ENCODE measurements around the gene OLIG1.

The OLIG1 gene

DNA sequence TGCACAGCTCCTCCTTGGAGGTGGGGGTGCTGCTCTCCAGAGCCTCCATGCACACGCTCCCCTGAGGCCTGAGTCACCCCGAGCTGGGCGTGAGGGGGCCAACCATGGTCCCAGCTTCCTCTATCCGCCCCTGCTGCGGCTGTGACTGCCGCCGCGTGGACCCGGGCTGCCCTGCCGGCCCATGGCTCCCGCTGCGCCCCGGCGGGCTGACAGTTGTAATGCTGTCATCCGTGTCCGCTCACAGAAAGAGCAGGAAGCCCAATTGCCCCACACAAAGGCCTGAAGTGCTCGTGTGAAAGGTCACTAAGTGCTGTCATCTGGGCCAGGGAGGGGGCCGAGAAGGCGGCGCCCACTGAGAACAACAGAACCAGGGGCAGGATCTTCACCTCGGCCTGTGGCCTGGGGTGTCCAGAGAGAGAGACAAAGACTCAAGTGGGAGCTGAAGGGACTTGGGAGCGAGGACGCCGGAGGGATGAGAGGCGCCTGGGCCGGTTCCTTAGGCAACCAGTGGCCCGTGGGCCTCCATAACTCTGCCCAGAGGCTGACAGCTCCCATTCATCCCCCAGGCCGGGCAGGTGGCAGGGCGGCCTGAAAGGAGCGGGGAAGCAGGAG, 31.5 kb downstream of the OLIG1 start:
- no peak for DNase-seq (ENCODE audit: low read depth)

DNA sequence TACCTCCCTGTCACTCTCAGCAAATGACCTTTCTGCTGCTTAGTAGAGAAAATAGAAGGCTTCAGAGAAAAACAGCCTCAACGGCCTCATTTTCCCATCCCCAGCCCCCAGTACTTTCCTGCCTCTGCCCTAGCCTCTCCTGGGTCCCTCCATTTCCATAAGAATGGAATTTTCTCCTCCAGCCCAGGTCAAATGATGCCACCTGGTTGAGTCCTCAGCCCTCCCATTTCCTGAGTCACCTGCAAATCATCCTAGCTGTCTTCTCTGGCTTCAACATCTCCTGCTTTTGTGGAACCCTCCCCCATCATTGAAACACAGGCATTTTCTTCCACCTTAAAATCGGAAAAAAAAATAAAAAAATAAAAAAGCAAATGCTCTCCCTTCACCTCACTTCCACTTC, 35.1 kb downstream of the OLIG1 start:
- no peak for DNase-seq (ENCODE audit: low read depth)

DNA sequence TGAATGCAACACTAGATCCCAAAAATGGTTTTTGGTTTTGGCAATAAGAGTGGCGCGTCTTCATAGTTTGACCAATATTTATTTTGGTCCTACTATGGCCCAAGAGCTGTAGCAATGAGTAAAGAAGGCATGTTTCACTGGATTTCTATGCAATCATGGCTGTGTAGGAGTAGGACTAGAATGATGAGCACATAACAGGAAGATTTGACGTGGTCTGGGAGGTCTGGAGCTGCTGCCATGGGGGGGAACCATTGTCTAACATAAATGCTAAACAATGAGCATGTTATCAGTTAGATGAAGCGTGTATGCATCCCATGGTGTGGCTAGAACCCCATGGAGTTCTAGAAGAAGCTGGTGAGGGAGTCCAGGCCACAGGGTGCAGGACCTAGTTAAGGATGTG, 38.3 kb downstream of the OLIG1 start:
- DNase-seq (ENCODE audit: low read depth) = no peak

DNA sequence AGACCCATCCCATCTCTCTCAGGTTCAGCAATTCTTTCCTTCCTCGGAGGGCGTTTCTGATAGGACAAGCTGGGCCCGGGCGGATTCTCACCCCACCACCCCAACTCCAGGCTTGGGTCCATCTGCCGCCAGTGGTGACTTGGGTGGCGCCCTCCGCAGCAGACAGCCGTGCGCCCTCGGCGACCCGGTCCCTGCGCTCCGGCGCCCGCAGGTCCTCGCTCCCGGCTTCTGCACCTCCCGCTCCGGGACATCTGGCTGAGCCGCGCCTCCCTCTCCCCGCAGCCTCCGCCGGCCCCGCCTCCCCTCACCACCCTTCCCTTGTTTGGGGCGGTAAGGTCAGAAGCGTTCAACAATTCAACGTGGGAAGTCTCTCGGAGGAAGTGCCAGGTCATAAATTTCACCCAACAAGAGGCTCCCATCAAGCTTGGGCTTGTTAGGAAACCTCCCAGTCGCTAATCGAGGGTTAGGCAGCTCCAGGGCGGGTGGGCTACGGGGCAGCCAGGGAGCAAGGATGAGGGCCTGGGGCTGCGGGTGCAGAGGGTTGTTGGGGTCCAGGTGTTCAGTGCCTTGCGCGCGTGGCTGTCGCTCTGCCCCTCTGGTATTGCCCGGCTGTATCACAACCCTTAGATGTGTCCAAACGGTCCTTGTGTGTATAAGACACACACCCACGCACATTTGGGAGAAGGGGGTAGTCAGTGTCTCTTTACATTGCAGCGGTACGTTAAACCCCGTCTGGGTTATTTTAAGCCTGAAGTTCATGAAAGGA, 39.8 kb downstream of the OLIG1 start:
- DNase-seq (ENCODE audit: low read depth) = no peak

DNA sequence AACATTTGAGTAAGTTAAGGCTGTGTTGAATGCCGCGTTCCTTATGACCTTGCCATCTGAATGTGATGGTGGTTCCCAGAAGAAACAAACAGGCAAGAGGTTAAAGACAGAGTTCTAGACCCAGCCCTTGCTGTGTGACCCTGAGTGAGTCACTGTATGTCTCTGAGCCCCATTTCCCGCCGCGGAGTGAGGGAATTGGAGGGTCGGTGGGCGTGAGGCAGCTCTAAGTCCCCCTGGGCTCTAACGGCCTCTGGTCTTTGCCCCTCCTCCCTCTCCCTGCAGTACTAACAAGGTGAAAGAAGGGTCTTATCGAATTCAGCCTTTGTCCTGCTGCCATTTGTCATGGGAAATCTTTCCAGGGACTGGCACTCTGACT, 40.4 kb downstream of the OLIG1 start:
- no peak for DNase-seq (ENCODE audit: low read depth)

DNA sequence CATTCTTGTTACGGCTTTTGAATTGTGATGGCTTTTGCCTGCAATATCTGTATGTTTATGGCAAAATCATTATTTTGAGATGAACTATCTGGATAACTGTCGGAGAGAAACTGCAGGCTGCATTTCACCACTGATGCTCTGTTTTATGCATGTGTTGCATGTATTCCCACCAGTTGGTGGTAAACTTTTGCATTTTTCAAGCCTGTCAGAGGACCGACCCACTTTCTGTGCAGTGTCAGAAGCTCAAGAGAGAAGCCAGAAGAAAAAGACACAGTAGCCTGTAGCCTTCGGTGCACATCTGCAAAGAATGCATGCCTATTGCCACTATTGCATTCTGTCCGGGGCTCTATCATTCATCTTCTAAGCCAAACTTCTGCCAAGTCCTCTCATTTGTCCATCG, 41.6 kb downstream of the OLIG1 start:
- no peak for DNase-seq (ENCODE audit: low read depth)

DNA sequence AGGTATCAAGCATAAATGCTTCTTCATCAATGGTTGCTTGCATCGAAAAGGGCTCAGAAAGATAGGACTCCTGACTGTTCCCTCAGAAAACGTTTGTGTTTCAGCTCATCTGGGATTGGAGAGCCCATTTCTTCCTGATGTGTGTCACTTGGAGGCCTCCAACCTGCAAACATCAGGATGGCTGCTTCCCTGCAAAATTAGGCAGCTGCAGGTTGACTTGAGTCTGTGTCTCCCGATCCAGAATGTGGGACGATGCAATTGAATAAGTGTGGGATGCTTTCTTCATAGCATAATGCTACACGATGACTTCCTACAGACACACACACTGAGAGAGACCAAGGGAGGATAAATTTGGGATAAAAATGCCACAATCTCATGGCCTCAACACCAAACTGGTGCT, 42.2 kb downstream of the OLIG1 start:
- no peak for DNase-seq (ENCODE audit: low read depth)

DNA sequence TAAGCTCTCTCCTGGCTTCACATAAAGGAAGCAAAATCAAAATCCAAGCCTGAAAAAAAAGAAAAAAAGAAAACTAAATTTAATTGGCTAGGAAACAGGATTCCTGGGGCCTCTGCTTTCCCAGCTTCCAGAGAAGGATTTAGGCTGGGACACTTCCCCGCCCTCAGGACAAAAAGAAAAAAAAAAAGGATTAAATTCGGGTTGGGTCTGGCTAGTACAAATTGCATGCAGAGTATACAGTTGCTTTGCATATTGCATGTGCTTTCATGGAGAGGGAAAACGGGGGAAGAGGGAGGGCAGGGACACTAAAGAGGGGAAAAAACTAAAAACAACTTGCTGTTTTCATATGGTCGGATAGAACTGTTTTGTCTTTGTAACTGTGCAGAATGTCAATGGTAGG, 42.7 kb downstream of the OLIG1 start:
- no peak for DNase-seq (ENCODE audit: low read depth)

DNA sequence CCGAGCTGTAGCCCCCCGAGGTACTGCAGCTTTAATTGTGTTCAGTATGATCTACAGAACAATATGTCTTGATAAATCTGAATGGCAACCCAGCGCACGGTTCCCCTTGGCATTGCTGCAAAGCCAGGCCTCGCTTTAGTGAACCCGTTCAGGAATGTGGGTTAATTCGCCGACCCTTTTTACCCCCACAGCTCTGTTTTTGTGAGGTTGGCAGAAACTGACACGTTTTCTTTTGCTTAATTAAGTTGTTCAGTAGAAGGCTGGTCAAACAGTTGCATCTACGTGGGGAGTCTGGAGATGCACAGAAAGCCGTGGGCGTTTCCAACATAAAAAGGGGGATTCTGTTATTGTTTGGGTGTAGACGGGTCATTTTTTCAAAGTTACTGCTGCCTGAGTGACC, 43.2 kb downstream of the OLIG1 start:
- no peak for DNase-seq (ENCODE audit: low read depth)

DNA sequence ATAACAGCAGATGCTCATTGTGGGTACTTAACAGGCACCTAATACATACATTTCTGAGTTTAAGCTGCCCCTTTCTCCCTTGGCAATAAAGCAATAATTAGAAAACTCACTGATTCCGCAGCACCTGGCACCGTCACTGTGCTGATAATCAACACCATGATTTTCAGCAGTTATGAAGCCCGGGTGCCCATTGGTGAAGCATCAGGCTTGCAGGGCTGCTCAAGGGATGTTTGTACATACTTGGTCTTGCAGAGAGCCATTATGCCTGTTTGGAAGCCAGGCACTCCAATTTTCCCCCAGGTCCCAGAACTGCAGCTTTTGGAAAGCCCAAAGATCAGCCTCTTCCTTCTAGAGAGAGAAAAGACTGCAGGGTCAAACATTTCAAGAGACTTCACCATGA, 44.3 kb downstream of the OLIG1 start:
- DNase-seq (ENCODE audit: low read depth) = no peak

DNA sequence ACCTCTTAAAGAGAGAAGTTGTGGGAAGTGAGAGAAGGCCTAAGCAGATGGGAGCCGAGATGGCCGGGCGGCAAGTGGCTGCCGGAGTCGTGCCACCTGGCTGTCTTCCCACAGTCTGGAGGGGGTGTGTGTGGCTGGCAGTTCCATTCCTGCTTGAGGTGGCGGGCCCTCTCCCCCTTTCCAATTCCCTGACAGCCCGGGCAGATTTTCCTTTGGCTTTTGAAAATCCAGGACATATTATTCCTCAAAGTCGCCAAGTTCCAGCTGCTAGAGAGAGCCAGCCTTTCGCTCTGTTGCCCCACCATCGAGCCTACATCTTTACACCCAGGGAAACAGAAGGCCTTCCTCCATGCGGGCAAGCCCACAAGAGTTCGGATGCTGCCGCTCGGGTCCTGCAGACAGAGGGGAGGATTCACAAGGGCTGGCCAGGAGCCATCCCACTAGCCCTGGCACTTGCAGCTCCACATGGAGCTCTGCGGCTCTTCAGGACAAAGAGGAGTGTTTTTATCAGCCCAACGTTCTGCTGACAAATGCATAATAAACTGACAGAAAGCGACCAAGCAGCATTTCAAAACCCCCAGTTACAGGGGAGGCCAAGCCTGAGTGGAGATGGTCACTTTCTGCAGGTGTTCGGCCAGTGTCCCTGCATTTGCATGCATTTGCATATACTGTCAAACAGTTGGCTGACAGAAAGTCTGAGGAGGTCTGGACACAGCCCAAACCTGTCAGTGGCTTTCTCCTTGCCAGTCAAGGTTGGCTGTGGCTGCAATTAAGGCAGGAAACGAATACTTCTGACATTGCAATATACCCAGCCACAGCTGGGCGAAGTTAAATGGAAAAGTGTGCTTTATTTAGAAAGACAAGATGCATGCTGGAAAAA, 45.9 kb downstream of the OLIG1 start:
- DNase-seq (ENCODE audit: low read depth) = no peak

DNA sequence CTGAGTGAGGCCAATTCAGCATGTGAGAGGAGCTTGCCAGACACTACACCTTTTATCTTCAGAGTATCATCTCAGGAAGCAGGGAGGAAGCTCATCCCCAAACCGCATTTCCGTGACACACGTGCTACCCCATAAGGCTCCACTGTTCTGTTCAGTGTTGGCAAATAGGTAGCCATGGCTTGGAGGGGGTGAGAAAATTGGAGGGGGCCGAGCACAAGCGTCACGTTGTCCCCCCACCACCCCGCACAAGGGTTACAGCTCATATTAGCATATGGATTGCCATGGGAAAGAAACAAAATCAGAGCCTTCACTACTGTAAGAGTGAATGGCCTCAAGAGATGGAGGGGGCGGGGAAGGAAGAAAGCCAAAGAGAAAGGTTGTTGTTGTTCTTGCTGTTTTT, 46.7 kb downstream of the OLIG1 start:
- DNase-seq (ENCODE audit: low read depth) = no peak

DNA sequence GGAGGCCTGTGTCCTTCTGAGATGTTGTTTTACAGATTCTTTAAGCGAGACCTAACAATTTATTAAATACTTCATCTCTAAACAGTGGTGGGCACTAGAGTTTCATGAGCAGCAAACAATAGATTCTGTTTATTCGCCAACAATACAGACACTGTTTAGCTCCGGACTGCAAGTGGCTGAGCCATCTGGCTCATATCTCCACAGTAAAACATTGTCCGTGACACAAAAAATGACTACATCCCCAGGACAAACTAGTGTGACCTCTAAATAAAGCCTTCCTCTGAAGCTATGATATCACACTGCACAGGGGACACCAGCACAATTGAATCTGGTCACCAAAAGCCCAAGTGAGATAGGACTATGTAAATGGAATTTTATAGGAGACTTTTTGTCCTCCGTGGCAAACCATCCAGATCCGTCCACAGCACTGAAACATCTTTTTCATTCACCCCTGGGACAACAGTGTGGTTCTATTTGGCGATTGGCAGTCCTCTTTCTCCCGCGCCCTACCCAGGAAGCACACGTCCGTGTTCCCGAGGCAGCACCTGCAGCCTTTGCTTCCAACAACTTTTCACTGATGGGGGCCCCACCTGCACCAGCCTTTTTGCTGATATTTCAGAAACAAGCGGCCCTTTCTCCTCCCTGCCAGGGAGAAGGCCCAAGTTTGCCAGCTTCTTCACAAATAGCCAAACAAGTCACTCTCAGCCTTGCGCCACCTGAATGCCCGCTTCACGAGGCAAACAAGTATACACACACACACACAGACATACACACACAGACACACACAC, 47.4 kb downstream of the OLIG1 start:
- no peak for DNase-seq (ENCODE audit: low read depth)

Data from stimulated activated CD8-positive, alpha-beta memory T cell treated with anti-CD3 and anti-CD28 coated beads, Interleukin-15, amount 100 ng/mL, for 1 hour (primary cell).